ENCODE results near the gene GNB4.

GRCh38 chr3:179404307-179404706, 47.0 kb downstream of the GNB4 start:
- TF ChIP-seq TAF1 (IDR thresholded peaks at IDR 0.05; ENCODE audit: borderline replicate concordance, insufficient read depth, low read length): no peak
- no peak for TF ChIP-seq POLR2AphosphoS5 (IDR thresholded peaks at IDR 0.05; ENCODE audit: low read depth, low read length)
- TF ChIP-seq REST (IDR thresholded peaks at IDR 0.05; ENCODE audit: insufficient read depth in 1 of 2, low read depth in 2 of 2, low read length in 2 of 2): no peak
- TF ChIP-seq SIN3A (IDR thresholded peaks at IDR 0.05; ENCODE audit: borderline replicate concordance, insufficient read depth, low read length): no peak
- no peak for TF ChIP-seq FOXP2 (optimal IDR thresholded peaks at IDR 0.05; ENCODE audit: borderline replicate concordance, extremely low read depth, extremely low read length, insufficient read depth)
